ENCODE results near the gene VAPA.

DNA sequence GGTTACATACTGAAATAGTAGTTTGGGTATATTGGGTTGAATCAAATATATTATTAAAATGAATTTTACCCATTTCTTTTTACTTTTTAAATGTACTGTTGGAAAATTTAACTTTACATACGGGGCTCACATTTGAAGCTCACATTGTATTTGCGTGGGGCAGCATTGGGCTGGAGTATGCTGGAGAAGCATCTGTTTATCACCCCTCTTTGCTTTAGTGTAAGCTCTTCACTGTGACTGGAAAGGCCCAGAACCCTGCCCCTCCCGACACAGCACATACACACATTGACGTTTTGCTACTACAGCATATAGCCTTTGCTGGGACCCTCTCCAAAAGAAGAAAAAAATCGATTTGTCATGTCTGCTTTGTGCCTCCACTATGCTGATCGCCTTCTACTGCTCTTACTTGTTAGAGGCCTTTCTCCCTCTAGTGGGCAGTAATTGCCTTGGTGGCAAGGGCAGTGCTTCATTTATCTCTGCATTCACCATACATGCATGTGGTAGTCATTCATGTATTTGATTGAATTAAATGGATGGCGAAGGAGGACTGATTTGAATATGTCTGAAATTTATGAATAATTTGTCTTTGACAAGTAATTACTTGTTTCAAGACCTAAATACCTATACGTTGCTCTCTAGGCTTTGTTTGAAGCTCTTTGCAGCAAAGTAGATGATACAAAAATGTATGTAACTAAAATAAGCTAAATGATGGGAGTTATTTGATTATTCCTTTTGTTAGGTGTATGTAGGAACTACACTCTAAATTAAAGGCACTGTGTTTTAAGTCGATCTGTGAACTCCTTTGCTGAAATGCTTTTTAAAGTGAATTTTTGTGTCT is 37.4 kb downstream of the VAPA start:
- TF ChIP-seq HDGF (IDR thresholded peaks at IDR 0.05) (no peak), KAT8 (IDR thresholded peaks at IDR 0.05; ENCODE audit: low read depth) (no peak), SMC3 (conservative IDR thresholded peaks at IDR 0.05; ENCODE audit: insufficient read depth, low read depth, low read length) (peak; percentile 55), DACH1 (IDR thresholded peaks at IDR 0.05; ENCODE audit: partially characterized antibody) (no peak), ARNT (IDR thresholded peaks at IDR 0.05) (no peak), CTCF (IDR thresholded peaks at IDR 0.05 in 2 of 3, conservative IDR thresholded peaks at IDR 0.05 in 1 of 3; ENCODE audit: insufficient read depth in 2 of 3, low read depth in 1 of 3, low read length in 3 of 3) (peak; percentile 68 to 85 (median 80)), HOMEZ (CRISPR knock-in tag; IDR thresholded peaks at IDR 0.05) (no peak), MCM5 (IDR thresholded peaks at IDR 0.05; ENCODE audit: low read depth) (no peak), ILK (tag; IDR thresholded peaks at IDR 0.05; ENCODE audit: borderline replicate concordance, low read depth) (no peak), ELK1 (CRISPR knock-in tag; IDR thresholded peaks at IDR 0.05) (no peak), ZNF133 (CRISPR knock-in tag; IDR thresholded peaks at IDR 0.05) (no peak)
- TF ChIP-seq, protein P1, sequence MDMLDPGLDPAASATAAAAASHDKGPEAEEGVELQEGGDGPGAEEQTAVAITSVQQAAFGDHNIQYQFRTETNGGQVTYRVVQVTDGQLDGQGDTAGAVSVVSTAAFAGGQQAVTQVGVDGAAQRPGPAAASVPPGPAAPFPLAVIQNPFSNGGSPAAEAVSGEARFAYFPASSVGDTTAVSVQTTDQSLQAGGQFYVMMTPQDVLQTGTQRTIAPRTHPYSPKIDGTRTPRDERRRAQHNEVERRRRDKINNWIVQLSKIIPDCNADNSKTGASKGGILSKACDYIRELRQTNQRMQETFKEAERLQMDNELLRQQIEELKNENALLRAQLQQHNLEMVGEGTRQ (CRISPR knock-in tag; IDR thresholded peaks at IDR 0.05): no peak
